ENCODE results near the gene THBS2.

DNA sequence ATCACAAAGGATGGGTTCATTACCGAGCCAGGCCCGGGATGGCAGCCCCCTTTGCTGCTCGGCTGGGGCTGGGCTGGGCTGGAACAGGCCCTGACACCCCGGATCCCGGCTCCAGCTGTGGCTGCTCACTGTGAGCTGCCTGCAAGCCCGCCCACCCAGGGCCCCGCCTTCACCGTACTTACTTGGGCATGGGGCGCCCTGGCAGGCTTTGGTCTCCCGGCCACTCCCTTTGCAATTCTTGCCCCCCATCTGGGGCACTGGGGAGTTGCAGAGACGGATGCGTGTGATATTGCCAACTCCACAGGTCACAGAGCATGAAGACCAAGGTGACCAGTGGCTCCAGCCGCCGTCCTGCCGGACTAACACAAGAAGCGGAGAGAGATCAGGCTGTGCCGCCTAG lies 16.7 kb downstream of the THBS2 start:
- TF ChIP-seq, protein P1, sequence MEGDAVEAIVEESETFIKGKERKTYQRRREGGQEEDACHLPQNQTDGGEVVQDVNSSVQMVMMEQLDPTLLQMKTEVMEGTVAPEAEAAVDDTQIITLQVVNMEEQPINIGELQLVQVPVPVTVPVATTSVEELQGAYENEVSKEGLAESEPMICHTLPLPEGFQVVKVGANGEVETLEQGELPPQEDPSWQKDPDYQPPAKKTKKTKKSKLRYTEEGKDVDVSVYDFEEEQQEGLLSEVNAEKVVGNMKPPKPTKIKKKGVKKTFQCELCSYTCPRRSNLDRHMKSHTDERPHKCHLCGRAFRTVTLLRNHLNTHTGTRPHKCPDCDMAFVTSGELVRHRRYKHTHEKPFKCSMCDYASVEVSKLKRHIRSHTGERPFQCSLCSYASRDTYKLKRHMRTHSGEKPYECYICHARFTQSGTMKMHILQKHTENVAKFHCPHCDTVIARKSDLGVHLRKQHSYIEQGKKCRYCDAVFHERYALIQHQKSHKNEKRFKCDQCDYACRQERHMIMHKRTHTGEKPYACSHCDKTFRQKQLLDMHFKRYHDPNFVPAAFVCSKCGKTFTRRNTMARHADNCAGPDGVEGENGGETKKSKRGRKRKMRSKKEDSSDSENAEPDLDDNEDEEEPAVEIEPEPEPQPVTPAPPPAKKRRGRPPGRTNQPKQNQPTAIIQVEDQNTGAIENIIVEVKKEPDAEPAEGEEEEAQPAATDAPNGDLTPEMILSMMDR (conservative IDR thresholded peaks at IDR 0.05 in 1 of 2, IDR thresholded peaks at IDR 0.05 in 1 of 2; ENCODE audit: extremely low read depth in 1 of 2, insufficient read depth in 1 of 2, low read depth in 1 of 2, low read length in 2 of 2): no peak
- TF ChIP-seq EZH2 (IDR thresholded peaks at IDR 0.05; ENCODE audit: borderline replicate concordance, low read length): no peak

Measured in mammary epithelial cell (primary cell).